ENCODE results near the gene CRTAP.

CRTAP gene

GRCh38 chr3:33166095-33166494, 52.3 kb downstream of the CRTAP start:
- TF ChIP-seq CTCF (conservative IDR thresholded peaks at IDR 0.05; ENCODE audit: low read length): no peak
- no peak for TF ChIP-seq EZH2phosphoT487 (IDR thresholded peaks at IDR 0.05; ENCODE audit: borderline replicate concordance)
- no peaks in the 10 kb centered on the region for H3K36me3 ChIP-seq (ENCODE audit: insufficient read depth, low read length)
- H3K4me3 ChIP-seq (ENCODE audit: low read length, poor library complexity, severe bottlenecking): no peak overlapping the region
- H3K9ac ChIP-seq (ENCODE audit: low read depth, low read length, poor library complexity, severe bottlenecking): no peak overlapping the region
- no peaks in the 10 kb centered on the region for H3F3A ChIP-seq (ENCODE audit: low read depth)
- H4K20me1 ChIP-seq (ENCODE audit: insufficient read depth, low read length, poor library complexity, severe bottlenecking): no peaks in the 10 kb centered on the region
- H3K4me1 ChIP-seq (ENCODE audit: insufficient read depth, low read length, poor library complexity, severe bottlenecking): peaks cover 6% of the 10 kb centered on the region
- H3K4me2 ChIP-seq (ENCODE audit: low read depth, low read length, poor library complexity, severe bottlenecking): no peak overlapping the region
- H3K27me3 ChIP-seq (ENCODE audit: insufficient read depth, low read length, poor library complexity, severe bottlenecking): no peaks in the 10 kb centered on the region
- no peaks in the 10 kb centered on the region for H3K9me2 ChIP-seq (replicated peaks; ENCODE audit: low read depth, low read length)
- no peaks in the 10 kb centered on the region for H3K79me2 ChIP-seq (ENCODE audit: insufficient read depth, low read length)
- no peaks in the 10 kb centered on the region for H3K9me3 ChIP-seq (ENCODE audit: insufficient read depth, low read depth, low read length)
- no peak overlapping the region for H2AFZ ChIP-seq (ENCODE audit: low read length)

GRCh38 chr3:33167284-33167683, 53.5 kb downstream of the CRTAP start:
- no peak for TF ChIP-seq EZH2phosphoT487 (IDR thresholded peaks at IDR 0.05; ENCODE audit: borderline replicate concordance)
- no peak for TF ChIP-seq CTCF (conservative IDR thresholded peaks at IDR 0.05; ENCODE audit: low read length)
- H3K4me3 ChIP-seq (ENCODE audit: low read length, poor library complexity, severe bottlenecking): no peak overlapping the region
- H3K4me1 ChIP-seq (ENCODE audit: insufficient read depth, low read length, poor library complexity, severe bottlenecking): peaks cover 16% of the 10 kb centered on the region
- H3F3A ChIP-seq (ENCODE audit: low read depth): no peaks in the 10 kb centered on the region
- no peaks in the 10 kb centered on the region for H3K36me3 ChIP-seq (ENCODE audit: insufficient read depth, low read length)
- H3K79me2 ChIP-seq (ENCODE audit: insufficient read depth, low read length): no peaks in the 10 kb centered on the region
- H4K20me1 ChIP-seq (ENCODE audit: insufficient read depth, low read length, poor library complexity, severe bottlenecking): no peaks in the 10 kb centered on the region
- H3K9me2 ChIP-seq (replicated peaks; ENCODE audit: low read depth, low read length): no peaks in the 10 kb centered on the region
- peak overlapping the region; percentile 87 for H2AFZ ChIP-seq (ENCODE audit: low read length)
- no peak overlapping the region for H3K4me2 ChIP-seq (ENCODE audit: low read depth, low read length, poor library complexity, severe bottlenecking)
- H3K27me3 ChIP-seq (ENCODE audit: insufficient read depth, low read length, poor library complexity, severe bottlenecking): no peaks in the 10 kb centered on the region
- no peaks in the 10 kb centered on the region for H3K9me3 ChIP-seq (ENCODE audit: insufficient read depth, low read depth, low read length)
- H3K9ac ChIP-seq (ENCODE audit: low read depth, low read length, poor library complexity, severe bottlenecking): no peak overlapping the region

GRCh38 chr3:33167716-33168336, 54.0 kb downstream of the CRTAP start:
- H3K9me3 ChIP-seq (ENCODE audit: insufficient read depth, low read depth, low read length): no peaks in the 10 kb centered on the region
- H3K4me2 ChIP-seq (ENCODE audit: low read depth, low read length, poor library complexity, severe bottlenecking): no peak overlapping the region
- H2AFZ ChIP-seq (ENCODE audit: low read length): peak overlapping the region; percentile 87
- no peaks in the 10 kb centered on the region for H4K20me1 ChIP-seq (ENCODE audit: insufficient read depth, low read length, poor library complexity, severe bottlenecking)
- no peaks in the 10 kb centered on the region for H3F3A ChIP-seq (ENCODE audit: low read depth)
- no peaks in the 10 kb centered on the region for H3K79me2 ChIP-seq (ENCODE audit: insufficient read depth, low read length)
- no peaks in the 10 kb centered on the region for H3K27me3 ChIP-seq (ENCODE audit: insufficient read depth, low read length, poor library complexity, severe bottlenecking)
- no peaks in the 10 kb centered on the region for H3K36me3 ChIP-seq (ENCODE audit: insufficient read depth, low read length)
- H3K9ac ChIP-seq (ENCODE audit: low read depth, low read length, poor library complexity, severe bottlenecking): no peak overlapping the region
- H3K9me2 ChIP-seq (replicated peaks; ENCODE audit: low read depth, low read length): no peaks in the 10 kb centered on the region
- peaks cover 16% of the 10 kb centered on the region for H3K4me1 ChIP-seq (ENCODE audit: insufficient read depth, low read length, poor library complexity, severe bottlenecking)
- TF ChIP-seq EZH2phosphoT487 (IDR thresholded peaks at IDR 0.05; ENCODE audit: borderline replicate concordance) (no peak), CTCF (conservative IDR thresholded peaks at IDR 0.05; ENCODE audit: low read length) (no peak)
- H3K4me3 ChIP-seq (ENCODE audit: low read length, poor library complexity, severe bottlenecking): no peak overlapping the region
